ENCODE measurements around the gene ZC2HC1B.

DNA sequence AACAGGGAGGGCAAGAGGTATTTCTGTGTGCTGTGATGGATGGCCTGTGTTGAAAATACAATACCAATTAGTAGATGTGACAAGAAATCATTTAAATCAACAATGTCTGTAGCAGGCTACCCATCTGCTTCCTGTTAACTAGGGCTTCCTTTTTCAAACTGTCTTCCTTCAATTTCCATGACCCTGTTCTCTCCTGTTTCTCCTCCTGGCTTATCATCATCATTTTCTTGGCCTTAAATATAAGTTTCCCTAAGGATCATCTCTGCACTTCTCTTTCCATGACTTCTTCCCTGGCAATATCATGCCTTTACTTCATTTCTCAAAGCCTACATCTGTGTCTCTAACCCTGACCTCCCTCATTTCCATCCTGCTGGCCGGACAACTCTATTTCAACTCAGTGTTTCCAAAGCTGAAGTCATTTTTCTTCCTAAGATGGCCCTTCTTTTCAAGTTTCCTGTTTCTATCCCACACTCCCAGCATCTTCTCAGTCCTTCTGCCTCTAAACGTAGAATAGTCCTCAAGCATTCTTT is 18.2 kb downstream of the ZC2HC1B start:
- TF ChIP-seq, protein P1, sequence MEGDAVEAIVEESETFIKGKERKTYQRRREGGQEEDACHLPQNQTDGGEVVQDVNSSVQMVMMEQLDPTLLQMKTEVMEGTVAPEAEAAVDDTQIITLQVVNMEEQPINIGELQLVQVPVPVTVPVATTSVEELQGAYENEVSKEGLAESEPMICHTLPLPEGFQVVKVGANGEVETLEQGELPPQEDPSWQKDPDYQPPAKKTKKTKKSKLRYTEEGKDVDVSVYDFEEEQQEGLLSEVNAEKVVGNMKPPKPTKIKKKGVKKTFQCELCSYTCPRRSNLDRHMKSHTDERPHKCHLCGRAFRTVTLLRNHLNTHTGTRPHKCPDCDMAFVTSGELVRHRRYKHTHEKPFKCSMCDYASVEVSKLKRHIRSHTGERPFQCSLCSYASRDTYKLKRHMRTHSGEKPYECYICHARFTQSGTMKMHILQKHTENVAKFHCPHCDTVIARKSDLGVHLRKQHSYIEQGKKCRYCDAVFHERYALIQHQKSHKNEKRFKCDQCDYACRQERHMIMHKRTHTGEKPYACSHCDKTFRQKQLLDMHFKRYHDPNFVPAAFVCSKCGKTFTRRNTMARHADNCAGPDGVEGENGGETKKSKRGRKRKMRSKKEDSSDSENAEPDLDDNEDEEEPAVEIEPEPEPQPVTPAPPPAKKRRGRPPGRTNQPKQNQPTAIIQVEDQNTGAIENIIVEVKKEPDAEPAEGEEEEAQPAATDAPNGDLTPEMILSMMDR (IDR thresholded peaks at IDR 0.05; ENCODE audit: insufficient read depth, low read length) = no peak
- TF ChIP-seq POLR2AphosphoS5 (IDR thresholded peaks at IDR 0.05; ENCODE audit: low read depth) (no peak), GABPA (IDR thresholded peaks at IDR 0.05; ENCODE audit: low read depth) (no peak)
